ENCODE measurements around the gene CGGBP1.

CGGBP1 gene

GRCh38 chr3:88058581-88059379 lies at the start of gene CGGBP1, which contains the start of gene ZNF654:
TSS of gene CGGBP1 (minus strand) at chr3:88059005. CDS start at chr3:88055976, 3,029 bp downstream.
TSS of gene ZNF654 (plus strand) at chr3:88059255. CDS start at chr3:88059320, 65 bp downstream.
- DNase-seq, result peak; percentile 95 to 97 (median 96)

GRCh38 chr3:88105325-88105724 lies 46.5 kb upstream of the CGGBP1 start:
- no peak for DNase-seq

GRCh38 chr3:88101142-88101541 lies 42.3 kb upstream of the CGGBP1 start:
- DNase-seq, result no peak

DNA sequence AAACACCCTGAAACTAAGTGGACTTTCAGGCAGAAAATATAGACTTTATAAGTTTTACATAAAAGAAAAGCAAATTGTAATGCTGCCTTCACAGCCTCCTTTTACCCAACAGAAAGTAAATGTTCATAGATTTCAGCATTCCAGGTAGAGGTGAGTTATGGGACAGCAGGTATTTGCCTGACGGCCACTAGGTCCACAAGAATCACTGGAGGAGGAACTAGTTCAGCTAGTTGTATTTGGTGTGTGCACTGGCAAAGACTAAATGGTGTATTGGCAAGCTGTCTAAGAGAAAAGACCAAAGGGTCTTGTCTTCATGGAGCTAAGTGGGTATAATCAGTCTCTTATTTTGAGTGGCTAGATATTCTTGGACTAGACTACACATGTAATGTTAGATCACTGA lies 34.5 kb upstream of the CGGBP1 start:
- DNase-seq, result no peak

- no peak for DNase-seq
Observed at GRCh38 chr3:88092270-88092669, 33.5 kb upstream of the CGGBP1 start.

DNA sequence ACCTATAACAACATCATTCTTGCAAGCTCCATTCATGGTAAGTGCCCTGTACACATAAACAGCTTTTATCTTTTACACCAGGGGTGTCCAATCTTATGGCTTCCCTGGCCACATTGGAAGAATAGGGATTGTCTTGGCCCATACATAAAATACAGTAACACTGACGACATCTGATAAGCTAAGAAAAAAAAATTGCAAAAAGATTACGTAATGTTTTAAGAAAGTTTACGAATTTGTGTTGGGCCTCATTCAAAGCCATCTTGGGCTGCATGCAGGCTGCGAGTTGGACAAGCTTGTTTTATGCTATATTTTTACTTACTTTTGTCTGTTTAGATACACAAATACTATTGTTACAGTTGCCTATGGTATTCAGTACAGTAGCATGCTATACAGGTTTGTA lies 31.9 kb upstream of the CGGBP1 start:
- no peak for DNase-seq

- DNase-seq, result no peak
Observed at GRCh38 chr3:88084097-88084501, 25.3 kb upstream of the CGGBP1 start.

DNA sequence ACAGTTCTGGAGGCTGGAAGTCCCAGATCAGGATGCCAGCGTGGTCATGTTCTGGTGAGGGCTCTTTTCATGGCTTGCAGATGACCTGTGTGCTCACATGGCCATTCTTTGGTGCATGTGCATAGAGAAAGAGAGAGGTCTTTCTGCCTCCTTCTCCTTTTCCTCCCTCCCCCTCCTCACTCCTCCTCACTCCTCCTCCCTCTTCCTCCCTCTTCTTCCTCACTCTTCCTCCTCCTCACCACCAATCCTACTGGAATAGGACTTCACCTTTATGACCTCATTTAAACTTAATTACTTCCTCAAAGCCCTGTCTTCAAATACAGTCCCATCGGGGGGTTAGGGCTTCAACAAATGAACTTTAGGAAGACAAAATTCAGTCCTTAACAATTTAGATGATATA lies 24.0 kb upstream of the CGGBP1 start:
- no peak for DNase-seq

DNA sequence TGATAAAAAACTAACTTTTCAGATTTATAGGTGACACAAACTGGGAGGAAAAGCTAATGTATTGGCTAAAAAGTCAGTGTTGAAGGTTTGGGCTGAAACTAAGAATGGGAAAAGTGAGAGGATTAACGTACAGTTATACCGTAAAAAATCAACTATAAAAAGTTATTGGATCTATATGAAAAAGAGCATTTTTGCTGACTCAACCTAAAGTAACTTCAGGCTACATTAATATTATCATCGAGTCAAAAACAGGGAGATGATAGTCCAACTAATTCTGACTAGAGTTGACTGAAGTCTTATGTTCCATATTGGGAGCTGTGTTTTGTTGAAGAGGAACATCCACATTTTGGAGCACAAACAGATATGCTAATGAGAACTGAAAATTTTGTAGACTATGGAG lies 20.1 kb upstream of the CGGBP1 start:
- DNase-seq, result no peak

- no peak for DNase-seq
Observed at GRCh38 chr3:88076712-88077111, 17.9 kb upstream of the CGGBP1 start.

DNA sequence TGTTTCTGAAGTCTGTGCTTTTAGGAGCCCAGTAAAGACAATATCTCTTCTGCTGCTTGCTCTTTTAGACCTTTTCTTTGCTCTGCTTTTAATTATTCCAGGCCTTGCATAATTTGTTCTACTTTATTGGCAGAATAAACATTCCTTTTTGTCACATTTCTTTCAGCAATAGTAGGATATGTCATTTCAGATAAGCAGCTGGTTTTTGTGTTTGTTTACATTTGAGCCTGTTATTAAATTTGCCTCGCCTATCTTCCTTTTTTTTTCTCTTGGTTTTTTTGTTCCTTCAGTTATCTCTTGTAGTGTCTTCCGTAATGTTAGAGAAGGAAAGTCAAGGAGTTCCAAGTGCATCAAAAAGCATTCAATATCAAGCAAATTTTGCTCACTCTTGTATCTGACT lies 16.7 kb upstream of the CGGBP1 start:
- no peak for DNase-seq

DNA sequence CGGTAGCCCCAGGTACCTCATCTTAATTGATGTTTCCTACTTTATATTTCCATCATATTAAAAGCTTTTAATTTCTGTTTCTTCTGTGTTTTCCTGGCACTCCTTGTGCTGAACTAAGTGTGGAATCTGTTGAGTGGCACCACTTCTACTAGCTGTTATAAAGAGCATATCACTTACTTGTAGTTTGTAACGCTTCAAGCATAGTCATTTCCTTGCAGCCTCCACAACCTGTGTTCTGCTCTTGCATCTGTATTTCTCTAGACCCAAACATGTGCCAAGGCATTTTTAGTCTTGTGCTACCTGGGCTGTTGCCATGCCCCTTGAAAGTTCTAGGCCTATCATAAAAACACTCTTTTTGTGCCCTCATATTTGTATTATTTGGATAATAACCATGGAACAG lies 16.3 kb upstream of the CGGBP1 start:
- no peak for DNase-seq

DNA sequence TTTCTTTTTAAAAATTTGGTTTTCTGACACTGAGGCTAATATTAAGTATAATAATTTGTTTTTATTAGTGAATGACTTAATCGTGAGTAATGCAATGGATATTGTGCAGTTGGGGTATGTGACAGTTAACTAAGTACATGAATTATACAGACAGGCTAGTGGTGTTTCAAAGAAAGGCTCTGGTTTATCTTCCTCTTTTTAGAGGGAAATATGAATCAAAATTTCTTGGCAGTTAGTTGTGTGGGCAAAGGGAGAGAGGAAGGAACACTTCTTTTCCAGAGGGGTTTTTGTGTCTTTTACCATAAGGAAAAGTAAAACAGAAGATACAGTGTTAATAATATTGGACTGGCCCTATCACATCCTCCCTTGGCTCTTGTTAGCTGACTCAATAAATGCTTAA lies 2.9 kb upstream of the CGGBP1 start:
- no peak for DNase-seq

DNA sequence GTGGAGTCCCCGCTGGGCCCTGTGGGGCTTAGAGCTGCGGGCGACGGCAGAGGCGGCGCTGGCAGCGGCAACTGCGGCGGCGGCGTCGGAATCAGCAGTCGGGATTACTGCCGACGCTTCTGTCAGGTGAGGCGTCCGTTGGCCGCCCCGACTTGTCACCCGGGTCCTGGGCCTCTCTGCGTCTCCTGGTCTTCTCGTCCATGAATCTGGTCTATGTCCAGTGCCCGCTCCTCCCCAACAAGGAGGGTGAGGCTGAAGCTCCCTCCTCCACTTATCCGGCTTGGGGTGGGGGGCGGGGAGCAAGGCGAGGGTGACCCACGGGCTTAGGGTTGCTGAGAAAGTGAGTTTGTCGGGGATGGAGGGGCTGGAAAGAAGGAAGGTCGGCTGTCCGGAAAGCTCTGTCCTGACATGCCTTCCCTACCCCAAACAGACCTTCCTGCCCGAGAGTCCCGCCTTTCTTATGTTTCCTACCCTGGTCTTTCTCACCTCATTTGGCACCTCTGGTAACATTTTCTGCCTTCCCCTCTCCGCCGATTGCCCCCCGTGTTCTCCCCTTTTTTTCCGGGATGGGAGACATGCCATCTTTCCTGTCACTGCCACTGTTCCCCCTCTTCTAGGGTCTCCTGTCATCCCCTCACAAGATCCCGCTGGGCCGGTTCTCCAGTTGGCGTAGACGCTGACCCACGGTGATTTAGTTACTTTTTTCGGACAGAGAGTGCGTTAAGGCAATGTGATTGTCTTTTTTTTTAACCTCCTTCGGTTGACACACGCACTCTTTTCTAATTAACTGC lies 770 bp upstream of the CGGBP1 start:
- peak in 2 of 4 experiments; percentile 19 to 28 for DNase-seq

GRCh38 chr3:88058306-88058580 lies 562 bp downstream of the CGGBP1 start:
- peak in 1 of 4 experiments; percentile 24 for DNase-seq

DNA sequence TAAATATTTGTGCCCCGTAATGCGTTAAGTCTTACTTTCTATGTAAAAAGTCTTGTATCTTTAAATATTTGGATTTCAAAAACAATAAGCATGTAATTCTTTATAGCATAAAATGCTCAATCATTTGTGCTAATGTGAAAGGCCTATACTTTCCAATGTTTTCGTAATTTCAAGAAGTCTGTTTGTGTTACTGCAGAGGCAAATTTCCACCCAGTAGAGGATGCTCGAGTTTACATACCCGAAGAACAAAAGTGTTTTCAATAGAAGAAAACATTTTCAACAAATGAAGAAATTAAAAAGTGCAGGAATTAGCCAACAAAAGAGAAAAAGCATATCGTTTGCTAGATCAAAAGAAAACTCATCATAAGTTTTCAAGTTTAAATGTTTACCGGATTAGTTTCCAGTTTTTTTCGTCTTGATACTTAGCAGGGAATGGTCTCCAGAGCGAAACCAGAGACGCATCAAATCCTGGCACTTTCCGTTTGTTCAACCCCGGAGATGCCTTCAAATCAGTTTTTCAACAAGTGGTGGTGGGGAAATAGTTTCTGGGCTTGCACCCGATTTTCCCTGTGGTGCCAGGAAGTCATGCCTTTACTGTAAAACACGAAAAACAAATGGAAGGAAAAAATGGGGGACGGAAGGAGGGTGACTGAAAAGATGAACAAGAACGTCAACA lies 1.0 kb downstream of the CGGBP1 start:
- DNase-seq, result no peak

DNA sequence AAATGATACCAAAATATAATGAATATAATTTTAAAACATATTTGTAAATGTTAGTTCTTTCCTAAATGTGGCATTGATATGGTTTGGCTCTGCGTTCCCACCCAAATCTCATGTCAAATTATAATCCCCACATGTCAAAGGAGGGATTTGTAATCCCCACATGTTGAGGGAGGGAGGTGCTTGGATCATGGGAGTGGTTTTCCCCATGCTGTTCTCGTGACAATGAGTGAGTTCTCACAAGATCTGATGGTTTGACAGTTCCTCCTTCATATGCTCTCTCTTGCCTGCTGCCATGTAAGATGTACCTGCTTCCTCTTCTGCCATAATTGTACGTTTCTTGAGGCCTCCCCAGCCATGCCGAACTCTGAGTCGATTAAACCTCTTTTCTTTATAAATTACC lies 12.0 kb downstream of the CGGBP1 start:
- DNase-seq, result no peak

DNA sequence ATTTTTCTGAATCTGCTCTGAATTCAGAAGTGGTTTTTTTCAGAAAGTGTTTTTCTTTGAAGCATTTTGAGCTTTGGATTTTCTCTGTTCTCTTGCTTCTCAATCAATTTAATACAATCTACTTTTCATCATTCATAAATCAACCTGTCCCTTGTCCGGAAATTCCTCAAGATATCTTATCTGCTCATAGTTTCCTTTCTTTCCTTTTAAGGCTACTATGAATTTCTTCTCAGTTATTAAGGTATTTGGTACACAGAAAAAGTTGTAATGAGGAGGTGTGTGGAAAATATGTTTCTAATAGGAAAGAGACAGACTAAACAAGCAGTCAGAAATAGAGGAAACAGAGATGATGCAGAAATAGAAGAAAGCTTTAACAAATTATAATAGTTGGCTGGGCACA lies 14.4 kb downstream of the CGGBP1 start:
- DNase-seq, result no peak

- no peak for DNase-seq
Observed at GRCh38 chr3:88041005-88041404, 17.8 kb downstream of the CGGBP1 start.

DNA sequence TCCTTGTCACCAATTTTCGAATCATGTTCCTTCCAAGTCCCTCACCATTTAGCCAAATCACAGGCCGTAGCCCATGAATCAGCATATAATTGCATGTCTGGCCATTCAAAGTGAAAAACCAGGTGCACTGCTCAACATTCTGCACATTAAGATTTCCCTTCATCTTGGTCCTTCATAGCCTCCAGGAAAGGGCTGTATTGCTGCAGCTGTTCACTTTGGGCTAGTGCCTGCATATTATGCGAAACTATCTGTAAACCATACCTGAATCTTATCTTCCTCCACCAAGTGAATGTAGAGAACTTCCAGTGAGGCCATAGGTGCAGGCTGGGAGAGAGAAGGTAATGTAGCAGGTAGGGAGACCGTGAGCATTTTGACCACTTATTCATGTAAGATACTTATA lies 18.3 kb downstream of the CGGBP1 start:
- DNase-seq, result no peak

- no peak for DNase-seq
Observed at GRCh38 chr3:88038566-88038965, 20.2 kb downstream of the CGGBP1 start.

DNA sequence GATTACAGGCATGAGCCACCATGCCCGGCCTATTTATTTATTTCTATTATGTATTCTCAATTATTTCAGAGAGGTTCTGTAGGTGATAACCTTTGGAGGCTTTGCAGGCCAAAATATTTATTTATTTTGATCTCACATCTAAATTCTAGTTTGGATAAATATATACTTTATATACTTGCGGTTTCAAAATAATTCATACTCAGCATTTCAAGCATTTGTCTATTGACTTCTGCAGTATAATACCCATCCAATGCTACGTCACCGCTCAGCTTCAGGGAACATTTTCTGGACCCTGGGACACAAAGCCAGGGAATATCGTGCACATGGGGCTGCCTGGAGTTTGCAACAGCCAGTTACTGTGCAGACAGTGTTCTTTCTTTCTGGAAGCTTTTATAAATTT lies 22.6 kb downstream of the CGGBP1 start:
- no peak for DNase-seq

GRCh38 chr3:88034491-88035275 lies 24.1 kb downstream of the CGGBP1 start:
- no peak for DNase-seq

Data from activated CD4-positive, CD25-positive, alpha-beta regulatory T cell (primary cell).